Stimulated activated CD4-positive, alpha-beta T cell treated with anti-CD3 and anti-CD28 coated beads, Interleukin-2, amount 100 ng/mL, for 24 hours (primary cell): ENCODE data around the gene TRAPPC11.

Experiments
- DNase-seq, 2 donors: peaks; one replicate each; pipeline ENCODE4 v3.0.0-alpha.2; 2020

TRAPPC11 gene

DNA sequence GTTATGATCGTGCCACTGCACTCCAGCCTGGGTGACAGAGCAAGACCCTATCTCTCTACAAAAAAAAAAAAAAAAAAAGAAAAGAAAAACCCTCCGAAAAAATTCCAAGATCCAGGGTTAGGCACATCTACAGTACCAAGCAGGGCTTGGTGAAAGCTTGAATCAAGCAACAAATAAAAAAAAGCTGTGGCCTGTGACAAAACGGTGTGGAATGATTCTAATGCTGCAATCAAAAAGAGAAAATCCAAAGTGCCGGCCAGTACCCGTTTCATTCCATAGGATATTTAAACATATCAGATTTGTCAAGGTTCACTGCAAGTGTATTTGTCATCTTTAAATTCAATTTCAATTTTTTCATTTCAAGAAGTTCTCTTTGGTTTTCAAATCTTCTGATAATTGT is 20.7 kb upstream of the TRAPPC11 start:
- DNase-seq: no peak

GRCh38 chr4:183639291-183639690 is 19.8 kb upstream of the TRAPPC11 start:
- DNase-seq: no peak

DNA sequence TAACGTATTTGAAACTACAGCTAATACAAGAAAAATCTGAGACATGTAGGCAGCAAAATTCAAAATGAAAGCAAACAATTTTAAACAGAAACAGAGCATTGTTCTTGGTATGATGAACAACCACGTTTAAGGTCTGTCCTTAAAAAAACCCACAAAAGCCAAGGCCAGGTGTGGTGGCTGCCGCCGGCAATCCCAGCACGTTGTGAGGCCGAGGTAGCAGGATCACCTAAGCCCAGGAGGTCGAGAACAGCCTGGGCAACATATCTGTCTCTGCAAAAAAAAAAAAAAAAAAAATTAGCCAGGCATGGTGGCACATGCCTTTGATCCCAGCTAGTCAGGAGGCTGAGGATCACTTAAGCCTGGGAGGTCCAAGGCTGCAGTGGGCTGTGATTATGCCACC is 13.8 kb upstream of the TRAPPC11 start:
- no peak for DNase-seq

DNA sequence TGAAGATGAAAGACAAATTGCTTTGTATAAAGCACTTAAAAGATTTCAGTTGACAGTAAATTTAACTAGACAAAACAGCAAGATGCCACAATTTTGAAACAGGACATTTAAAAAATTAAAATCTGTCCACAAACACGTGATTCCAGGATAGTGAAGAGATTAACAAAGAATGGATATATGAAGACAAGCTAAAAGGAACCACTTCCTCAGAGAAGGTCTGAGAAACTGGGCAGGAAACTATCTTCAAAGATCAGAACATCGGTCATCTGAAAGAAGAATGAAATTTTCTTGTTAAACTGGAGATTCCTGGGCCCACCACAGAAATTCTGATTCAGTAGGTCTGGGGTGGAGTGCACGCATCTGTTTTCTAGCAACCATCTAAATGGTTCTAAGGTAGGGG is 1.5 kb upstream of the TRAPPC11 start:
- no peak for DNase-seq

- peak; percentile 29 to 31 for DNase-seq
These were observed 598 bp upstream of the TRAPPC11 start for GRCh38 chr4:183658362-183659028.

- no peak for DNase-seq
These were observed 764 bp downstream of the TRAPPC11 start for GRCh38 chr4:183659872-183660242.

GRCh38 chr4:183666088-183666487 is 7.0 kb downstream of the TRAPPC11 start:
- no peak for DNase-seq

DNA sequence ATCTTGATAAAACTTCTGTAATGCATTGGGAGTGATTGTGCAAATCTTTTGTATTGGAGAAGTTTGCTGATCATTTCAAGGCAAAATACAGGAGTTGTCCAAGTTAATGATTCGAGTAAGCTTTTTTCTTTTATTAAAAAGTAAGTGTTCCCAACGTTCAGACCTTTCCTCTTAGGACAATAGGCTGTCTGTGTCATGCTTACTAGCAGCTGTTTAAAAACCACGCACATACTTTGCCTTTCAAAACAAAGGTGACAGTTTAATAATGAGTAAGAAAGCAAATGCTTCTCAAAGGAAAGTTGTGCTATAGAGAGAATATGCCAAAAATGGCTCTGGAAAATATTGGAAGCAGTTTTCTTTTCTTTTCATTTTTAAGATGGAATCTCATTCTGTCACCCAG is 11.2 kb downstream of the TRAPPC11 start:
- no peak for DNase-seq

- no peak for DNase-seq
These were observed 12.0 kb downstream of the TRAPPC11 start for GRCh38 chr4:183670960-183671555.

GRCh38 chr4:183674153-183674552 is 15.1 kb downstream of the TRAPPC11 start:
- no peak for DNase-seq

DNA sequence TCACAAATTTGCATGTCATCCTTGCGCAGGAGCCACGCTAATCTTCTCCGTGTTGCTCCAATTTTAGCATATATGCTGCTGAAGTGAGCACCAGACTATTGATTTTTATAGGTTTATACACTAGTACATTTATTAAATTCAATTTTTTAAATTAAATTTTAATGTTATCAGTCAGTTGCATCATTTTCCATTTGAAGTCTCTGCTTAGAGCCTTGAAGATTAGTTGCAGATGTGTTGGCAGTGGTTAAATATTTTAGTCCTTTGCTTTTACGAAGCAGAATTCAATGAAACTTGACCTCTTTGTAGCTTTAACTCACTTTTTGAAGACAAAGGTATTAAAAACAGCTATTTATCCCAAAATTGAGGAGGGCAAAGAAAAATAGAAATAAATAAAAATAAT is 16.5 kb downstream of the TRAPPC11 start:
- no peak for DNase-seq

GRCh38 chr4:183681119-183681518 is 22.0 kb downstream of the TRAPPC11 start:
- DNase-seq: no peak

DNA sequence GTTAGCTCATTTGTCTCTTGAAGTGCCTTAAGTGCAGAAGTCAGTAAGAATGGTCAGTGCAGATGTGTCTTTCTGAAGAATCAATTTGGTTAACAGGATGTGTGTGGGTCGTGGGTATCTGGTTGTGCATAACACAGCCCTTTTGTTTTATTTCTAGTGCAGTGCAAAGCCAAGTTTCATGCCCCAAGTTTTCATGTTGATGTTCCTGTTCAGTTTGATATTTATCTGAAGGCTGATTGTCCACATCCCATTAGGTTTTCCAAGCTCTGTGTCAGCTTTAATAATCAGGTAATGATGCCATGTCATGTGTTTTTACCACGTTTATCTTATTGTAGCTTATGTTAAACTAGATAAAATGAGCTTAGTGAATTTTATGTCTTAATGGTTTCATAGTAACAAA is 27.4 kb downstream of the TRAPPC11 start:
- DNase-seq: no peak

GRCh38 chr4:183688216-183688615 is 29.1 kb downstream of the TRAPPC11 start:
- DNase-seq: no peak

DNA sequence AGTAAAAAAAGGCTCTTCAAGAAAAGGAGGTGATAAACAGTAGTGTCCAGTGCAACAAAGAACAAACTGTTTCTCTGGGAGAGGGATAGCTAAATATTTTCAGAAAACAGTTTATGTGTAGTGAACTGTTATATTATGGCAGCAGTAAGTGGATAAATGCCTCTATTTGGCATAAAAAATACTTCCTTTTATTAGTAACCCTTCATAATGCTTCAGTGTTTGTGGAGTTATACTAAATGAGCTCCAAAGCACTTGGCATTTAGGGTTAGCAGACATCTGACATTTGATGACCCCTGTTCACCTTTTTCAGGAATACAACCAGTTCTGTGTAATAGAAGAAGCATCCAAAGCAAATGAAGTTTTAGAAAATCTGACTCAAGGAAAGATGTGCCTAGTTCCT is 31.9 kb downstream of the TRAPPC11 start:
- no peak for DNase-seq

GRCh38 chr4:183691897-183692296 is 32.8 kb downstream of the TRAPPC11 start:
- no peak for DNase-seq

DNA sequence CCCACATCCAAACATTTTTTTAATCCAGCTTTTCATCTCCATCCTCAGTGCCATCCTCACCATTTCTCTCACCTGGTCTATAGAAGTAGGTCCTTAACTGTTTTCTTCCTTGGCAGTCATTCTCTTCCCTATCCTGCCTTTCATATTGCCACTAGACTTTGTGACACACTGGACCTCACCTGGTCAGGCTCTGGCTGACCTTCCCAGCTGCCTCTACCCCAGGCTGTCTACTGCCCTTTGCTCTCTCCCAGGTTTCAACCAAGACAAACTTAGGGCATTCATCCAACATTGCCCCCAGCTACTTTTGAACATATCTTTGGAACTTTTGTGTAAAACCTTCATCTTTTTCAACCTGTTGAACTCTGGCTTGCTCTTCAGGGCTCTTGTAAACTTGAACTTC is 39.8 kb downstream of the TRAPPC11 start:
- DNase-seq: no peak

- DNase-seq: no peak
These were observed 41.3 kb downstream of the TRAPPC11 start for GRCh38 chr4:183700407-183700806.

DNA sequence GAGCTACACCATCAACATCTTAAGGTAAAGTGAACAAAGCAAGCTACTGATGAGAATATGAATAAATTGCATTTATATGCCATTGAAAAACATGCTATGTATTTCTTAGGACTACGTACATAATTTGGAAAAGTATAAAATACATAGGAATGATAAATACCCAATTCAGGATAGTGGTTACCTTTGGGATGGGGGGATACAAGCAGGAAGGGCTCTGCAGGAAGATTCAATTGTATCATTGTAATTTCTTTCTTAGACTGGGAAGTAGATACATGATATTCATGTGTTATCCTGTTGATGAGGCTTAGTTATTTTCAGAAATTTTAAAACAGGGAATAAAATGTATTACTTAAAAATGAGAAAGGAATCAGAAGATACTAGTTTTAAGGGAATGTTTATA is 43.4 kb downstream of the TRAPPC11 start:
- DNase-seq: no peak

DNA sequence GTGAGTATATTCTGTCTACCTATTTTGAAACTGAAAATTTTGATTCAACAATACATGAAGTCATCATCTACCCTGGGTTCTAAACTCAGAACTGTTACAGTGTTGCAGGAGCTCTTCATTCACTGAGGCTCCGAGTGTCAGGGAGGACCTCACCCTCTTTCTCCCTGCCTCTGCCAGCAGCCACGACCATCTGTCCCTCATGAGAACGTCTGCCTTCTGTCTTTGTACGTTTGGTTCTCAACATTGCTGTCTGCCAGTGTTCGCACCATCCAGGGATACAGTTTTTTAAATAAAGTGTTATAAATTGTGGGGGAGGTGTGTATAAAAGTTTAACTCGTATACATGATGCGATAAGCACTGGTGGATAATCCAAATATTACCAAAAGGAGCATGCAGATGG is 55.5 kb downstream of the TRAPPC11 start:
- no peak for DNase-seq

DNA sequence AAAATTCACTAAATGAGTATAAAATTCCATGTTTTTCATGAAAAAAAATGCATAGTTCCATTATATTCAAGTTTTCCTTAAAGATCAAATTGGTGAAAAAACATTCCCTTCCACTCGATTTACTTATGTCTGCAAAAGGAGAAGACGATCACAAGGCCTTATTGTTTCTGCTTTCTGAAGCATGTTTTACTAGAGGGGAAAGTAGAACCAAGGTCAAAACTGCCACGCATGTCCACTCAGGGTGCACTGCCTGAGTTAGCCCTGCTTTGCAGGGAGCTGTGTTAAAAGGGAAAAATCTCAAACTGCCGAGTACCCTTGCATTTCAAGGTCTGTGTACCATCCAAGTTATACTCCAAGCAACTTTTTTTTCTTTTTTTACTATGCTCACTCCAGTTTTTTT is 57.2 kb downstream of the TRAPPC11 start:
- DNase-seq: no peak

DNA sequence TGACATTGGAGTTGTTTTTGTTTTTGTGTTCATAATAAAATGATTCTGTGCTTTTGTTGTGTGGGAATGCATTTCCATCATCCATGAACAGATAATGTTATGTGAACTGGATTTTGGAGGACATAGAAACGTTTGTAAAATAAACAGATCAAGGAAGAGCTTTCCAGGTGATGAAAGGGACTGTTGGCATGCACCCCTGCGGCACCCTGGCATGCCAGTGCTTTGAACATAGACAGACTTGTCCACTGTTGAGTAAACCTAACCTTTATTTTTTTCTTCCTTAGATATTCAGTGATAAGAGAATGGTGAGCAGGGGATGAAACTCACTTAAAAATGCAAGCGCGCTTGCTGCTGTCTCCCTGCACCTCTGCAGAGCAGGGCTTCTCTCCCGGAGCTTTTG is 59.8 kb downstream of the TRAPPC11 start:
- DNase-seq: no peak

DNA sequence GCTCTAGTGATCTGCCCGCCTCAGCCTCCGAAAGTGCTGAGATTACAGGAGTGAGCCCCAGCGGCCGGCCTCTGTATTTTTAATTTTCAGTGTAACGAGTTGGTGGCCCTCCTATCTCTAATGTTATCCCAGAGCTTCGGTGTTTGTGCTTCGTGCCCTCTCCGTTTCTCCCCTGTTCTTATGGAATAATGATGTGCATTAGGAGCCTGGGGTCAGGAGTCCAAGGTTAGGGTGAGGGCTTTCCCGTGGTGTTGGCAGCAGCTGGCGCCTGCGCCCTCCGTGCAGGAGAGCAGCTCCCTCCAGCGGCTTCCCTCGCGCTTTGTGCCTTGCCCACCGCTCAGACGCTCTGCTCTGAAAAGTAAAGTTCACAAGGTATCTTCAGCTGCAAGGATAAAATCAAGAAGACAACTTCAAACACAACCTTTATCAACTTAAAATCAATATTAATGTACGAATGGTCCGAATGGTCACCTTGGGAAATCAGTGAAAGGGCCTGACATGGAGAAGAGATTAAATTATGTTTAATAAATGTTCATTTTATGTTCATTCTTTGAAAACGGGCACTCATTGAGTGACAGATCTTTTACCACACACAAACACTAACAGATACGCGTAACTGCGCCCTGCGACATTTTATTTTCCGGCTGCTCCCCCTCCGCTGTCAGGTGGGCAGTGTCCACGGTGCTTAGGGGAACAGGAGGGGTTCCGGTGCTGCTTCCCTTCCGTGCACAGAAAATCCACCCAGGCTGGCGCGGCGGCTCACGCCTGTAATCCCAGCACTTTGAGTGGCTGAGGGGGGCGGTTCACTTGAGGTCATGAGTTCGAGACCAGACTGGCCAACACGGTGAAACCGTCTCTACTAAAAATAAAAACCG is 62.4 kb downstream of the TRAPPC11 start:
- DNase-seq: peak; percentile 58 to 62
